IMR-90 (cell line): ENCODE results near the gene SCN1B.

ENCODE experiments used
- BHLHE40 ChIP-seq: fragments of 150-350 bp; IDR thresholded peaks from 2 replicates; pipeline ENCODE4 v1.6.1; 2016; ENCODE audit warnings: mild to moderate bottlenecking, low read depth, low read length
- CEBPB ChIP-seq: IDR thresholded peaks from 2 replicates; pipeline ENCODE4 v1.6.1; 2012; ENCODE audit warnings: low read depth, low read length, improper control_type of control experiment
- MAFK ChIP-seq: IDR thresholded peaks from 2 replicates; pipeline ENCODE4 v1.6.1; 2012; ENCODE audit warnings: low read depth, low read length, improper control_type of control experiment
- MAZ ChIP-seq: IDR thresholded peaks from 2 replicates; pipeline ENCODE4 v1.6.1; 2012; ENCODE audit warnings: low read depth, mild to moderate bottlenecking, low read length, improper control_type of control experiment, moderate library complexity, borderline replicate concordance
- MXI1 ChIP-seq: IDR thresholded peaks from 2 replicates; pipeline ENCODE4 v1.6.1; 2012; ENCODE audit warnings: low read depth, mild to moderate bottlenecking, low read length, moderate library complexity, borderline replicate concordance
- POLR2A ChIP-seq: IDR thresholded peaks from 2 replicates; pipeline ENCODE4 v1.6.1; 2012; ENCODE audit warnings: mild to moderate bottlenecking, low read depth, low read length
- RAD21 ChIP-seq: IDR thresholded peaks from 2 replicates; pipeline ENCODE4 v1.6.1; 2012; ENCODE audit warnings: low read length, improper control_type of control experiment
- TF ChIP-seq, protein P1 (sequence below): conservative IDR thresholded peaks from 2 replicates; pipeline ENCODE4 v1.5.1; 2012; ENCODE audit warnings: mild to moderate bottlenecking, low read depth, low read length, improper control_type of control experiment
- TF ChIP-seq, protein P2 (sequence below): fragments of 150-350 bp; IDR thresholded peaks from 2 replicates; pipeline ENCODE4 v1.6.1; 2017; ENCODE audit warnings: mild to moderate bottlenecking, antibody characterized with exemption, low read length, low read depth

DNA sequence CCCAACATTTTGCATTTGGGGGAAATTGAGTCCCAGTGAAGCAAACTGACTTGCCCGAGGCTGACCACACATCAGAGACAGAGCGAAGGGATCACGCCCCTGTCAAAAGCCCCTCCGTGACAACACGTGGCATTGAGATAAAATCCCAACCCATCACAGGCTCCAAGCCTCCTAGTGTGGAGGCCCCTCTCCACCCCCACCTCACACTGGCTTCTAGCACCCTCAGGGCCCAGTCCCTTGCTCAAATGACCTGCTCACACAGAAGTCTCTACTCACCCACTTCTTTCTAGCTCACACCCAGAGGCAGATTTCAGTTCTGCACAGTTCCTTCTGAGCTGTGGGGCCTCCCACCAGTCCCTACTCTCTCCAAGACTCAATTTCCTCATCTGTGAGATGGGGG is 21.5 kb downstream of the SCN1B start:
- TF ChIP-seq, protein P1, sequence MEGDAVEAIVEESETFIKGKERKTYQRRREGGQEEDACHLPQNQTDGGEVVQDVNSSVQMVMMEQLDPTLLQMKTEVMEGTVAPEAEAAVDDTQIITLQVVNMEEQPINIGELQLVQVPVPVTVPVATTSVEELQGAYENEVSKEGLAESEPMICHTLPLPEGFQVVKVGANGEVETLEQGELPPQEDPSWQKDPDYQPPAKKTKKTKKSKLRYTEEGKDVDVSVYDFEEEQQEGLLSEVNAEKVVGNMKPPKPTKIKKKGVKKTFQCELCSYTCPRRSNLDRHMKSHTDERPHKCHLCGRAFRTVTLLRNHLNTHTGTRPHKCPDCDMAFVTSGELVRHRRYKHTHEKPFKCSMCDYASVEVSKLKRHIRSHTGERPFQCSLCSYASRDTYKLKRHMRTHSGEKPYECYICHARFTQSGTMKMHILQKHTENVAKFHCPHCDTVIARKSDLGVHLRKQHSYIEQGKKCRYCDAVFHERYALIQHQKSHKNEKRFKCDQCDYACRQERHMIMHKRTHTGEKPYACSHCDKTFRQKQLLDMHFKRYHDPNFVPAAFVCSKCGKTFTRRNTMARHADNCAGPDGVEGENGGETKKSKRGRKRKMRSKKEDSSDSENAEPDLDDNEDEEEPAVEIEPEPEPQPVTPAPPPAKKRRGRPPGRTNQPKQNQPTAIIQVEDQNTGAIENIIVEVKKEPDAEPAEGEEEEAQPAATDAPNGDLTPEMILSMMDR: no peak
- TF ChIP-seq POLR2A: no peak
- no peak for TF ChIP-seq RAD21
- TF ChIP-seq CEBPB: no peak
- no peak for TF ChIP-seq MAZ
- TF ChIP-seq, protein P2, sequence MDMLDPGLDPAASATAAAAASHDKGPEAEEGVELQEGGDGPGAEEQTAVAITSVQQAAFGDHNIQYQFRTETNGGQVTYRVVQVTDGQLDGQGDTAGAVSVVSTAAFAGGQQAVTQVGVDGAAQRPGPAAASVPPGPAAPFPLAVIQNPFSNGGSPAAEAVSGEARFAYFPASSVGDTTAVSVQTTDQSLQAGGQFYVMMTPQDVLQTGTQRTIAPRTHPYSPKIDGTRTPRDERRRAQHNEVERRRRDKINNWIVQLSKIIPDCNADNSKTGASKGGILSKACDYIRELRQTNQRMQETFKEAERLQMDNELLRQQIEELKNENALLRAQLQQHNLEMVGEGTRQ: no peak
- TF ChIP-seq MXI1: no peak
- TF ChIP-seq MAFK: no peak
- TF ChIP-seq BHLHE40: no peak
